HS-5 (cell line): ENCODE results near the gene UNKL.

Source experiments
- DNase-seq: peaks from one replicate; pipeline ENCODE4 v3.0.0-alpha.2; 2012; ENCODE audit warnings: low read depth

UNKL gene, protein sequence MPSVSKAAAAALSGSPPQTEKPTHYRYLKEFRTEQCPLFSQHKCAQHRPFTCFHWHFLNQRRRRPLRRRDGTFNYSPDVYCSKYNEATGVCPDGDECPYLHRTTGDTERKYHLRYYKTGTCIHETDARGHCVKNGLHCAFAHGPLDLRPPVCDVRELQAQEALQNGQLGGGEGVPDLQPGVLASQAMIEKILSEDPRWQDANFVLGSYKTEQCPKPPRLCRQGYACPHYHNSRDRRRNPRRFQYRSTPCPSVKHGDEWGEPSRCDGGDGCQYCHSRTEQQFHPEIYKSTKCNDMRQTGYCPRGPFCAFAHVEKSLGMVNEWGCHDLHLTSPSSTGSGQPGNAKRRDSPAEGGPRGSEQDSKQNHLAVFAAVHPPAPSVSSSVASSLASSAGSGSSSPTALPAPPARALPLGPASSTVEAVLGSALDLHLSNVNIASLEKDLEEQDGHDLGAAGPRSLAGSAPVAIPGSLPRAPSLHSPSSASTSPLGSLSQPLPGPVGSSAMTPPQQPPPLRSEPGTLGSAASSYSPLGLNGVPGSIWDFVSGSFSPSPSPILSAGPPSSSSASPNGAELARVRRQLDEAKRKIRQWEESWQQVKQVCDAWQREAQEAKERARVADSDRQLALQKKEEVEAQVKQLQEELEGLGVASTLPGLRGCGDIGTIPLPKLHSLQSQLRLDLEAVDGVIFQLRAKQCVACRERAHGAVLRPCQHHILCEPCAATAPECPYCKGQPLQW

DNA sequence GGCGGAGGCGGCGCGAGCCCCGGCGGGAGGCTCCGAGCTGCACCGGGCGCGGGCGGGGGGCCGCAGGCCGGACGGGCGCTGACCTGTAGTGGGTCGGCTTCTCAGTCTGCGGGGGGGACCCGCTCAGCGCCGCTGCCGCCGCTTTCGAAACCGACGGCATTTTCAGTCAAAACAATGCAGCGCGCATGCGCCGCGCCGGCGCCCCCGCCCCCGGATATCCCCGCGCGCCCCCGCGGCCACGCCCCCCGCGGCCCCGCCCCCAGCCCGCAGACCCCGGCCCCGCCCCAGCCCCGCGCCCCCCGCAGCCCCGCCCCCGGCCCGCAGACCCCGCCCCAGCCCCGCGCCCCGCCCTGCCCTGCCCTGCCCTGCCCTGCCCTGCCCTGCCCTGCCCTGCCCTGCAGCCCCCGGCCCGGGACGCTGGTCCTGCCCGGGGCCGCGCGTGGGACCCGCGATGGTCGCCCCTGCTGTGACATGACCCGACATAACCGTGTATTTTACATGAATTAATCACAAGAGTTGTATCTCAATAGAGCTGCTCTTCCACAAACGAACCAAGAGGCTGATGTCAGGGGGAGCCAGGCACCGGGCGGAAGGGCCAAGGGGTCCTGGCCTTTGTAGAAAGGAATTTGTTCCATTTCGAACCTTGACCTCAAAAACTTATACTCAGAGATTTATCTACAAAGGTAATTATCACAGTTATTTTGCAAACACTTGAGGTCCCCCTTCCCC lies at the start of gene UNKL:
Gene UNKL, minus strand, starts transcription at position 173 of the 729 bp plus-strand sequence. Its CDS starts 13 bp downstream, at position 160.
- no peak for DNase-seq

DNA sequence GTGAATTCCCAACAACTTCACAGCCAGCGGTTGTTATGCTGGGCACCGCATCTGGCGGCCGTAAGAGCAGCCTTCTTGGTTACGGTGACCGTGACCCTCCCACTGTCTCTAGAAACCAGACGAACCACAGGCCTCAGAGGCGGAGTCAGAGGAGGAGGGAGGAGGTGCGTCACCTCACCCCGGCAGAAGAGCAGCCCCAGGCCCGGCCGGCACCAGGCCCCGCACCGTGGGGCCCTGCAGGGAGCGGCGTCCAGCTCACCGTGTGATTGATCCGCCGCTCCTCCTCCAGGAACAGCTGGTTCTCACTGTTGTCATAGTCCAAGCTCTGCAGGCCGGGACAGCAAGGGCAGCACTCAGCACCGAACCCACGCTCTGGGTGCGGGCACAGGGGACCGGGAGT lies 46.6 kb upstream of the UNKL start:
- no peak for DNase-seq

DNA sequence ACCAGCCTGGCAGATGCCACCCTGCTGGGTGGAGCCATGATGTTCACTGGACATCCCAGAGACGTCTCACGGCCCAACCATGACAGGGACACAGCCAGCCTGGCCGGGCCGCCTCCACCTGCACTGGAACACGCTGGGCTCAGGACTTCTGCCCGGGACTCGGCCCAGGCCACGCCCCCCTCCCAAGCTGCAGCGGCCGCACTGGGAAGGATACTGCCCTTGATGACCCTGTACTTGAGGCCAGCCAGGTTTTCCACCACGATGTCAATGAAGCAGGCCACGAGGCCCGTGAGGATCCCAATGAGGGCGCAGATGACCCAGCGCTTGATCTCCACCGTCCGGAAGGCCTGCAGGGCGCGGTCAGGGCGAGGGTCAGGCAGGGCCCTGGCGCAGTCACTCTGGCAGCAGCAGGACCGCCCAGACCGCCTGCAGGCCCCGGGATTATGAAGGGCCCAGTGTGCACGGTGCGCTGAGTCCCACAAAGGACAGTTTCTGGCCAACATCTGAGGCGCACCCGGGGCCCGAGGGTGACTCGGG lies 46.2 kb upstream of the UNKL start:
- no peak for DNase-seq

DNA sequence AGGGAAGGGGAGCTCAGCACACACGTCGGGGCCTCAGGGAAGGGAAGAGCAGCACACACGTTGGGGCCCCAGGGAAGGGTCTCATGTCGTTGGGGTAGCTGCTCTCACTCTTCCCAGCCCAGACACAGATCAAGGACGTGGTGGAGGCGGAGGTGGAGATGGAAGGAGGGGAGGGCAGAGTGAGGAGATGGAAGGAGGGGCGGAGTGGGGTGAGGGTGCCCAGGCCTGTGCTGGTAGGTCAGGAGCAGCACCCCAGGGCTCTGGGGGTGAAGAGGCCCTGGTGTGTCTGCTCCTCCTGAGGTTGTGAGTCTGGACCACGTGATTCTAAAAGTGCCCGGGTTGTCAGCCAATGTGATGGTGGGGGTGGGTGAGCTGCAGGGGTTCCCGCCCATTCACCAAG lies 45.5 kb upstream of the UNKL start:
- DNase-seq: no peak

DNA sequence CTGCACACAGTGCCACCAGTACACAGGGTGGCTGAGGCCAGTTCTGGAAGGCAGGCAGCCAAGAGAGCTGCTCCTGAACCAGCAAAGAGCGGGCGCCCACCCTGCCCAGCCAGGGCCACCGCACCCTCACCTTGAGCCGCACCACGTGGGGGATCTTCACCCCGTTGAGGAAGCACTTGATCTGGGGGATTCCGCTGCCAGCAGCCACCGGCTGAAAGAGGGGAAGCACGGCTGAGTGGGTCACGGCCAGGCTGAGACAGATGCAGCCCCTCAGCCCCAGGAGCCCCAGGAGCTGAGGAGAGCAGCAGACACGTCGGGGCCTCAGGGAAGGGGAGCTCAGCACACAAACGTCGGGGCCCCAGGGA lies 44.5 kb upstream of the UNKL start:
- DNase-seq: no peak

DNA sequence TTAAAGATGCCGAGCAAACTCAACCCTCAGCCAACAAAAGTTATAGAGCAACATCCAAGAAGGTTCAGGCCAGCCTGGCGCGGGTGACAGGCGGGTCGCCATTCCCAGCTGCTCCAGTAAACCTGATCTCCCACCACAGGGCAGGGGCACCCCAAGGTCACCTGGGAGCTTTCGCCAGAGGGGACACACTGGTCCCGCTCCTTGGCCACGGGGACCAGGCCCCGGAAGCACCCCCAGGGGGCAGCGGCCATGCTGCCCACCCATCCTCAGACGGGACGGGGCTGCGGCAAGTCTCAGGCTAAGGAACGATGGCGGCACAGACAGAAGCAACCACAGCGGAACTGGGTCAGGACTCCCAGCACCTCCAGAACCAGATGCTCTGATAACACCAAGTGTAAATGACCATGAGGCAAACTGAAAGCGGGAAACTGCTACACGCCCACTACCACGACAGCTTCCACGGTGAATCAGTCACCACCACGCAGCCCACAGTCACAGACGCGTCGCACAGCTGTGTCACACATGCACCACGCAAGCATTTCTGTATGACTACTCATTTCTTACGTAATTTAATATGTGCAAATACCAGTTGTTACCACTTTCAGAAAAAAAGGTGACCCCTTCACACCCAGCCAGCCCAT lies 44.0 kb upstream of the UNKL start:
- DNase-seq: no peak

DNA sequence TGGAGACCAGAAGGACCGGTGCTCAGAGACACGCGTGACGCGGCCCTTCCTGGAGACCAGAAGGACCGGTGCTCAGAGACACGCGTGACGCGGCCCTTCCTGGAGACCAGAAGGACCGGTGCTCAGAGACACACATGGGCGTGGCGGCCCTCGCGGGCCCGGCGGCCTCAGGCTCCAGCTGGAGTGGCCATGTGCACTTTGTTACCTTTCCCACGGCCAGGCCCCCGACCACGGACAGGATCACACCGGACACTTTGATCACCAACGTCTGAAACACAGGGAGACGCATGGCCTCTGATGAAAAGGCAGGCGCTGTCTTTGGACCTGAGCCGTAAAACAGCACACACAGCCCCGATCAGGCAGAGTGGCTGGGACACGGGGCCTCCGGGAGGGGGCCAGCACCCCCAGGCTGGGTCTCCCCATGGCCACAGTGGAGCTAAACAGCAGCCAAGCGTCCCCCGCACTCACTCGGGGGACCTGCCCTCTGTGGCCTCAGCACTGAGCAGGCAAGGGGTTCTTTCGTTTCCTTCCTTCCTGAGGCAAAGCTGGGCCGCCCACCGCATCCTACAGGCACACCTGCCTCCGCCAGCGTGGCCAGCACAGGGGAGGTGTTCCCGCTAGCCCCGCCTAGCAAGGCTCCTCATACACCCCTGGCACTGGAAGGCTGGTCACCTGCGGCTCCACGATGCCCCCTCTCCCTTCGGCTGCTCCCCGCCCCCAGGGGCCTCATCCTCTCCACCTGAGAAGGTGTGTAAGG lies 43.2 kb upstream of the UNKL start:
- DNase-seq: no peak

DNA sequence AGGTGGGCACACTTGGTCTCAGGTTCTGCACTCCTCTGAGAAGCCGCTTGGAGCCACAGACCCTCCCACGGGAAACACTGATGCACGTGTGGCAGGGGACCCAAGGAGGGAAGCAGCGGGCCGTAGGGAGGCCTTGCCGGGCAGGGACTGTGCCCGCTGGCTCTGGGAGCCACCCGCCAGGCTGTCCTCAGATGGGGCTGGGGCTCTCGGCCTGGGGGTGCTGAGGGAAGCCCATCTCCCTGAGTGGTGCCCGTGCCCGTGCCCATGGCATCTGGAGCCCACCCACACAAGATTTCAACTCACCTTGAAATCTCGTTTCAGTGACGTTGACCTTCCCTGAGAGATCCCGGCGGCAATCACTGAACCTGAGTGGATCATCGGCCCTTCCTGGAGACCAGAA lies 42.4 kb upstream of the UNKL start:
- DNase-seq: no peak

DNA sequence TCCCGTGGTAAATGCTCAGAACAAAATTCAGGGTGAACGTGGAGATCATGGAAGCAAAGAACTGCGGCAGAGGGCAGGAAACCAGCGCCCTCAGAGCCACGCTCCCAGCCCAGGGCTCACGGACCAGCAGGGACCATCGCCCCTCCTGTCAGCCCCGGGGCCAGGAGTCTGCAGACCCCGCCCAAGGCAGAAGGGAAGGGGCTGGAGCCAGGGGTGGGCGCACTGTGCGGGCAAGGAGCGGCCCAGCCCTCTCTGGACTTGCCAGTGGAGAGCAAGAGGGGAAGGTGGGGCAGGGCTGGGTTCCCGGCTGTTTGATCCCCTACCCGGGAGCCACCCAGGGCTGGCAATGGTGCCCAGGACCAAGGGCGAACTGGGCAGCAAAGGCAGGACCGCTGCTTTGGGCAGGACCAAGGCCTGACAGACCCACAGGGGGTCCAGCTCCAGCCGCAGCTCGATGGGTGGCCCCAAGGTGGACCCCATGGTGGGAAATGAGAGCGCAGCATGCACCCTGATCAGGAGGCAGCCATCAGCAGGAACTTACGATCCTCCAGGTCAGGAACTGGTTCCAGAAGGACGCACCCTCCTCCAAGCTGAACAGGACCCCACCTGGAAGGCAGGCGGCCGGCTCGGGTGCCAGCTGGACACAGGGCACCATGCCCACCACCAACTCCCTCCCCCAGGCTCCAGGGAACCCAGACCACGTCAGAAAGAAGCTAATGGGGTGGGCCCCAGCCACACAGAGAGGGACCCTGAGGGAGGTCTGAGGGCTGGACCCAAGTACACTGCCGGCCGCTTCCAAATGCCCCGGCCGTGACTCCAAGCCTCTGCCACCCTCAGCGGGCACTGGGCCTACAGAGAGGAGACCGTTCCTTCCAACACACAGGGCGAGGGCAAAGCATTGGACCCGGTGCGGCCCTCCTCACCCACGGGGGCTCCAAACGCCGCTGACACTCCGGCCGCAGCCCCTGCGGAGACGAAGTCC lies 41.0 kb upstream of the UNKL start:
- no peak for DNase-seq

DNA sequence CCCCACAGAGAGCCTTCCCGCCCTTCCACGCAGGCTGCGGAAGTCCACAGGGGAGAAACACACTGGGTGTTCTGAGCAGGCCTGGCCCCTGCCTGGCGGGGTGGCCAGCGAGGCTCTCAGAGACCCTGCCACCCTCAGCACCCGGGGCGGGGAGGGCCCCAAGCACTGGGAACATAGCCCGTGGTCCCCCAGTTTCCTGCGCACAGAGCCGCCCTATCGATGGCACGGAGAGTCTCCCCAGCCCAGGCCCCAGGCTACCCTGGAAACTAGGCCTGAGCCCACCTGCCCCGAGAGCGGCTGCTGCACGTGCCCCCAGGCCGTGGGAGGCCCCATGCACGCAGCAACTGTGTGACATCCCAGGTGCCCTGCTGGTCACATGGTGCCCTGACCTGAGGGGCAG lies 40.1 kb upstream of the UNKL start:
- DNase-seq: no peak

DNA sequence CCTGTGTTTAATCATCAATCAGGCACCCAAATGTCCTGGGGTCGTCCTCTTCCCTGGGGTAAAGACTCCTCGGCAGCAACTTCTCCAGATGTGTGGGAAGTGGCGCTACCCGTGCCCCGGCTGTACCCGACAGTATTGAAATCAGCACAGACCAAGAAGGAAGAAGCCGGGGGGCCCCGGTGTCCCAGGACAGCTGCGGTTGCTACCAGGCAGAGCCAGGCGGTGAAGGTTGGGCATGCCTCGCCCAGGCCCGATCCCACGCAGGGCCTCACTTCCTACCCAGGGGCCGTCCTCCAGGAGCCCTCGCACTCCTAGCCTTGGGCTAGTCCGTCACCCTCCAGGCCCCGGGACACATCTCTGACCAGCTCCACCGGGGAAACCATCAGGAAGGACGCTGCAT lies 38.8 kb upstream of the UNKL start:
- no peak for DNase-seq

DNA sequence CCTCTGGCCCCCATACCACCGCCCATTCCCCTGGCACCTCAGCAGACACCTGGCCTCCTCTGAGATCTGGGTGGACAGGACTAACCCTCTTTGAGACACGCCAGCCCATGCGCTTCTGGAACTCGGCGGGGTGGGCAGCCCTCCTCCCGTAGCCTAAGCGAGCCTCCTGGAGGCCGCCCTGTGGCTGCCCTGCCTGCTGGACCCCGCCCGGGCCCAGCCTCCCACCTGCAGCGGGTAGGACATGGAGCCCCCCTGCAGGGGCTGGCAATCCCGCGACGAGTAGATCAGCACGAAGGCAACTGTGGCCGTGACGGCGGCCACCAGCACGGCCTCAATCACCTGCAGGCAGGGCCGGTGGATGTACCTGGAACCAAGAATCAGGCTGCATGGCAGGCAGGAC lies 38.0 kb upstream of the UNKL start:
- DNase-seq: no peak

DNA sequence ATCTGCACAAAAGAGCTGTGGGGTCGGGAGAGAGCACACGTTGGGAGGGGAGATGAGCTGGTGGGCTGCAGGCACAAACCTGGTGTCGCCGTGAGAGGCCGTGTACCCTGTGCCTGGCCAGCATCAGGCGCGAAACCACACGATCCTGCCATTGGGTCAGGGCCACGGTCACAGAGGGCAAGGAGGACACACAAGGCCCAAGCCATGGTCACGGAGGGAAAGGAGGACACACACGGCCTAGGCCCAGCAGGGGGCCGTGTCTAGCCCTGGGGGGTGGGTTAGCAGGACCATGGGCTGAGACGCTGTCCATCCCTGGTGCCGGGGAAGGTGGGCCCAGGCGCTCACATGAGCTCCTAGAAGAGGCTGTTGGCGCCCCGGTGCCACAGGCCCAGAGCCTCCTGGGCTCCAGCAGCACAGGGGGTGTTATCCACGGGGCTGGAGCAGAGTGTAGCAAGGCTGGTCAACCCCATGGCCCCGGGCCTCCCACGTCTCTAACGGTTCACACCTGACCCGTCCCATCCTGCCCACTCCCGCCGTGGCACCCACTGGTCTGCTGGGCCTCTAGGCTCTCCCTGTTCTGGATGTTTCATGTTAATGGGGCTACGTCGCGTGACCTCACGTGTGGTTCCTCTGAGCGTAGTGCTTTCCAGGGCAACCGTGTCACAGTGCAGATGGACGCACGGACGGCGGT lies 37.3 kb upstream of the UNKL start:
- DNase-seq: no peak

DNA sequence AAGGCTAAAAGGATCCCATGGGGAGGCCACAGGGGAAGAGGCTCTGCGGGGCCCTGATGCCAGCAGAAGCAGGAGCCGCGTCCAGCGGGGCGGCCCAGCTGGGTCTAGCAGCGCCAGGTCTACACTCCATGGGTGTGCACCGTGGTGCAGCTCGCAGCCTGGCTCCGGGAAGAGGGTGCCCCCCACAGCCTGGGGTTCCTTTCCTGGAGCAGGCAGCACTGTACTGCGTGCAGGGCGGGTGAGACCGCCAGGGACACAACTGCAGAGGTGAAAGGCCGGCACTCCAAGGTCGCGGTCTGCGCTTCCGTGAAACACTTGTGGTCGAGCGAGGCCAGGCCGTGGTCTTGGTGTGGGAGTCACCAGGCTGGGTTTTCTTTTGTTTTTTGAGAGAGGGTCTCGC lies 36.3 kb upstream of the UNKL start:
- DNase-seq: no peak

DNA sequence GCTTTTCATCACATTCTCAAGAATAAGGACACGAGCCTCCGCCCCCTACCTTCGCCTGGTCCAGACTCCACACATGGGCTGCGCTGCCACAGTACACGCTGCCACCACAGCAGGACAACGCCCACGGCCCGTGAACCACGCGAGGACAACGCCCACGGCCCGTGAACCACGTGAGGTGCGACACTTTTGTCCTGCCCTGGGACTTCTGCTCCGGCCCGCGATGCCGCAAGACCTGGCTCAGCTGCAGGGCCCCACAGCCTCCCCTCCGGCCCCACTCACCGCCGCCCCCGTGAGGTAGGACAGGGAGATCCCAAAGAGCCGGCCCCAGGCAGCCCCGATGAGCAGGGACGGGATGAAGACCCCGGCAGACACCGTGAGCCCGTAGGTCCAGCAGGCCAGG lies 35.7 kb upstream of the UNKL start:
- DNase-seq: no peak

DNA sequence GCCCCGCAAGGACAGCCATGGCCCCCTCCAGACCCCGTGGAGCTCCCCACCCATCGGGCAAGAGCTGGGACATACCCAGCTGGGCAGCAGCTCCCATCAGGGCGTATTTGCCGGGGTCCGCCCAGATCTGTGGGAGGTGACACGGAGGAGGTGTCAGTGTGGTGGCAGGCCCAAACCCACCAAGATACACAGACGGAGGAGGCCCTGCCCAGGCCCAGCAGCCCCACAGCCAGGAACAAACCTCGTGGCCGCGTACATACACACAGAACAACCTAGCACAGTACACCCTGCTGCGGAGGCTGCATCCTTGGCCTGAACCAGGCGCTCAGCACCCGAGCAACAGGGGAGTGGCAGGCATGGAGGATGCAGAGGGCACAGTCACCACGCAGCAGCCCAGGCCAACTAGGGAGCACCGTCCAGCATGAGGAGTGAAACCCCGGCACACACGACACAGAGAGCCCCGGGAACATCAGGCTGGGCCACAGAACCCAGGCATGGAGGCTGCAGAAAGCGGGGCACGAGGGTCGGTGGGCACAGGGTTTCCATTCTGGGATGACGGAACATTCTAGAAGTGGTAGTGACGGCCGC lies 34.8 kb upstream of the UNKL start:
- DNase-seq: no peak

DNA sequence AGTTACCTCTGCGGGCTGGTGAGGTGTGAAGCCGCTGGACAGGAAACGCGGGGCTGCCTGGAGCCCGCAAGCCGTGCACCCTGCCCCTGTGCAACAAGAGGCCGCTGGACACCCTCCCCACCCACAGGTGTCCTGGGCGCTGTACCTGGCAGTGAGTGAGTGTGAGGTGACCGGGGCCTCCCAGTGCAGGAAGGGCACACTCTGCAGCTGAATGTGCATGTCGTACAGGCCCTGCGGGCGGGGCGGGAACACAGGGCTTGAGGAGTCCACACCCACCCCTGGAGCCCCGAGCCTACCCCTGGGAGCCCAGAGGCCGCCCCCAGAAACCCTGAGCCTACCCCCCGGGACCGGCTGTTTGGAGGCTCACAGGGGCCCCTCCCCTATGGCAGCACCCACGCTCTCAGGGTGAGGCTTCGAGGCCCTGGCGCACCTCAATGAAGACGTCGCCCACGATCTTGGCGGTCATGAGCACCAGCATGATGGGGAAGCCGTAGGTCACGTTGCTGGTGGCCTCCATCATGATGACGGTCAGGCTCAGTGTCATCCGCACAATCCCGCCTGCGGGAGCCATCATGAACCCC lies 34.1 kb upstream of the UNKL start:
- DNase-seq: no peak

DNA sequence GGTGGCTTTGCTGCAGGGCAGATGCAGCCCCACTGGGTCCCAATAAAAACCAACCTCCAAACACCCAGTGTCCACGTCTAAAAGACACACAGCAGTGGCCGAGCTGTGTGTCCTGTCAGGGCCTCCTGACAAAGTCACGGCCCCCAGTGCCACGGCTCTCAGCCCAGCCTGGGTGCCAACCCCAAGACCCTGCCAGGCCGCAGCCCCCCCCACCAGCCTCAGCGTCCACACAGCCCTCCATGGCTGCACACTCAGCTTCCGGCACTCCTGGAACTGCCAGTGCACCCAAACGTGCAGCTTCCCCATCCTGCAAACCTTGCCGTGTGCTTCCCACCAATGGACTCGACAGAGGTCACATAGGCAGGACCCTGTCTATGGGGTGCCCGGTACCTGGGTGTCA lies 33.5 kb upstream of the UNKL start:
- DNase-seq: no peak
